Measurements from ENCODE around the gene NXN.

DNA sequence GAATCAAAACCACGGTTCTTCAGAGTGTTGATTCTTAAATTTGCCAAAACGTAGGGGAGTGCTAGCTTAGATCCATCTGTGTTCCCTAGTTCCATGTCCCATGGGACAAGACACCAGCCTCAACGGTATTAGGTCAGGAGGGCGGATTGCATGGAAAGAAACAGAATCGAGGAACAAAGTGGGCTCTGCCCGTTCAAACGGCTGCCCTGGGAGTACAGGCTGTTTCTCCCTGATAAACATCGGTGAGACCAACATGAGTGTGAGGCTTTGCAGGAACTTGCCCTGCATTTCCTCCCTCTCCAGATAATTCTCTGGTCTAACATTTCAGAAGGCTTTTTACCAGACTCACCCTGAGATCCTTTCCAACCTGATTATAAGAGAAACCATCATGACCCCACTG is 115.3 kb downstream of the NXN start:
- TF ChIP-seq POLR2A (IDR thresholded peaks at IDR 0.05) (no peak), POLR2AphosphoS5 (IDR thresholded peaks at IDR 0.05) (no peak), EP300 (IDR thresholded peaks at IDR 0.05) (no peak)
- TF ChIP-seq, protein P1, sequence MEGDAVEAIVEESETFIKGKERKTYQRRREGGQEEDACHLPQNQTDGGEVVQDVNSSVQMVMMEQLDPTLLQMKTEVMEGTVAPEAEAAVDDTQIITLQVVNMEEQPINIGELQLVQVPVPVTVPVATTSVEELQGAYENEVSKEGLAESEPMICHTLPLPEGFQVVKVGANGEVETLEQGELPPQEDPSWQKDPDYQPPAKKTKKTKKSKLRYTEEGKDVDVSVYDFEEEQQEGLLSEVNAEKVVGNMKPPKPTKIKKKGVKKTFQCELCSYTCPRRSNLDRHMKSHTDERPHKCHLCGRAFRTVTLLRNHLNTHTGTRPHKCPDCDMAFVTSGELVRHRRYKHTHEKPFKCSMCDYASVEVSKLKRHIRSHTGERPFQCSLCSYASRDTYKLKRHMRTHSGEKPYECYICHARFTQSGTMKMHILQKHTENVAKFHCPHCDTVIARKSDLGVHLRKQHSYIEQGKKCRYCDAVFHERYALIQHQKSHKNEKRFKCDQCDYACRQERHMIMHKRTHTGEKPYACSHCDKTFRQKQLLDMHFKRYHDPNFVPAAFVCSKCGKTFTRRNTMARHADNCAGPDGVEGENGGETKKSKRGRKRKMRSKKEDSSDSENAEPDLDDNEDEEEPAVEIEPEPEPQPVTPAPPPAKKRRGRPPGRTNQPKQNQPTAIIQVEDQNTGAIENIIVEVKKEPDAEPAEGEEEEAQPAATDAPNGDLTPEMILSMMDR (IDR thresholded peaks at IDR 0.05): no peak

All from gastroesophageal sphincter (tissue), 3 donors.